ENCODE measurements around the gene KLHL6.
"Not testable (repeated sequence)": the region's sequence is repeated elsewhere in the genome, so short reads cannot be mapped to it uniquely, and the experiment has no call there.

KLHL6 gene

GRCh38 chr3:183534249-183534648 lies 21.3 kb downstream of the KLHL6 start:
- DNase-seq = no peak
- no peak overlapping the region for H3K4me3 Mint-ChIP-seq
- H3K27ac Mint-ChIP-seq = no peak overlapping the region
- peaks cover 9% of the 10 kb centered on the region for H3K27me3 Mint-ChIP-seq (ENCODE audit: low read depth, poor library complexity)
- no peaks in the 10 kb centered on the region for H3K36me3 Mint-ChIP-seq (ENCODE audit: low read depth)
- TF ChIP-seq CTCF (IDR thresholded peaks at IDR 0.05) = no peak
- no peaks in the 10 kb centered on the region for H3K9me3 Mint-ChIP-seq
- peaks cover 51% of the 10 kb centered on the region for H3K4me1 Mint-ChIP-seq

GRCh38 chr3:183533412-183534132 lies 21.9 kb downstream of the KLHL6 start:
- no peak for DNase-seq
- H3K27ac Mint-ChIP-seq = peak overlapping the region; percentile 28
- no peak for TF ChIP-seq CTCF (IDR thresholded peaks at IDR 0.05)
- H3K36me3 Mint-ChIP-seq (ENCODE audit: low read depth) = no peaks in the 10 kb centered on the region
- no peaks in the 10 kb centered on the region for H3K9me3 Mint-ChIP-seq
- H3K27me3 Mint-ChIP-seq (ENCODE audit: low read depth, poor library complexity) = peaks cover 9% of the 10 kb centered on the region
- peak overlapping the region; percentile 56 for H3K4me3 Mint-ChIP-seq
- peaks cover 51% of the 10 kb centered on the region for H3K4me1 Mint-ChIP-seq

GRCh38 chr3:183532620-183533411 lies 22.7 kb downstream of the KLHL6 start:
- Mint-ChIP-seq H3K9me3 (no peaks in the 10 kb centered on the region), H3K36me3 (ENCODE audit: low read depth) (no peaks in the 10 kb centered on the region), H3K4me1 (peaks cover 50% of the 10 kb centered on the region), H3K27ac (peak overlapping the region; percentile 17), H3K4me3 (no peak overlapping the region), H3K27me3 (ENCODE audit: low read depth, poor library complexity) (peaks cover 12% of the 10 kb centered on the region)
- DNase-seq = no peak
- TF ChIP-seq CTCF (IDR thresholded peaks at IDR 0.05) = no peak

GRCh38 chr3:183529717-183530116 lies 25.8 kb downstream of the KLHL6 start:
- no peak overlapping the region for H3K27ac Mint-ChIP-seq
- no peaks in the 10 kb centered on the region for H3K36me3 Mint-ChIP-seq (ENCODE audit: low read depth)
- H3K4me1 Mint-ChIP-seq = peaks cover 28% of the 10 kb centered on the region
- no peak for DNase-seq
- H3K4me3 Mint-ChIP-seq = no peak overlapping the region
- no peak for TF ChIP-seq CTCF (IDR thresholded peaks at IDR 0.05)
- H3K9me3 Mint-ChIP-seq = no peaks in the 10 kb centered on the region
- H3K27me3 Mint-ChIP-seq (ENCODE audit: low read depth, poor library complexity) = peaks cover 14% of the 10 kb centered on the region

- H3K27ac Mint-ChIP-seq = no peak overlapping the region
- H3K4me3 Mint-ChIP-seq = no peak overlapping the region
- peaks cover 28% of the 10 kb centered on the region for H3K4me1 Mint-ChIP-seq
- H3K36me3 Mint-ChIP-seq (ENCODE audit: low read depth) = no peaks in the 10 kb centered on the region
- no peak for DNase-seq
- H3K9me3 Mint-ChIP-seq = no peaks in the 10 kb centered on the region
- peaks cover 14% of the 10 kb centered on the region for H3K27me3 Mint-ChIP-seq (ENCODE audit: low read depth, poor library complexity)
- TF ChIP-seq CTCF (IDR thresholded peaks at IDR 0.05) = no peak
Measured at GRCh38 chr3:183529185-183529584, 26.3 kb downstream of the KLHL6 start.

GRCh38 chr3:183528758-183529157 lies 26.7 kb downstream of the KLHL6 start:
- H3K27me3 Mint-ChIP-seq (ENCODE audit: low read depth, poor library complexity) = peaks cover 14% of the 10 kb centered on the region
- H3K4me3 Mint-ChIP-seq; DNase-seq; H3K36me3 Mint-ChIP-seq (ENCODE audit: low read depth); H3K27ac Mint-ChIP-seq; H3K9me3 Mint-ChIP-seq: not testable (repeated sequence)
- H3K4me1 Mint-ChIP-seq = peaks cover 24% of the 10 kb centered on the region
